ENCODE results near the gene RAI1. TPM values are rescaled to one million over a fixed set of nuclear protein-coding genes. Genes with fewer than 3 reads are reported as not detected.

Gene RAI1
- total RNA-seq, 1 donor from 2014 or later, result 24.7 TPM

GRCh38 chr17:17758941-17759563, 77.8 kb downstream of the RAI1 start:
- no peaks in the 10 kb centered on the region for H3K27me3 ChIP-seq
- no peaks in the 10 kb centered on the region for H3K9me3 ChIP-seq
- DNase-seq (ENCODE audit: low spot score in 2 of 2), result no peak
- H3K36me3 ChIP-seq, result no peaks in the 10 kb centered on the region
- H3K4me1 ChIP-seq, result no peaks in the 10 kb centered on the region
- no peak overlapping the region for H3K27ac ChIP-seq
- intact Hi-C loops (cut with DNase I), result loop anchor here (10.0 kb wide), 1 partner anchor 284 kb away; the partner anchor contains the start of gene MED9
- H3K4me3 ChIP-seq, result no peak overlapping the region
- TF ChIP-seq CTCF (IDR thresholded peaks at IDR 0.05), result no peak

- Histone ChIP-seq H3K27ac (no peak overlapping the region), H3K4me1 (no peaks in the 10 kb centered on the region), H3K9me3 (no peaks in the 10 kb centered on the region), H3K27me3 (no peaks in the 10 kb centered on the region), H3K4me3 (no peak overlapping the region), H3K36me3 (no peaks in the 10 kb centered on the region)
- TF ChIP-seq CTCF (IDR thresholded peaks at IDR 0.05), result no peak
- intact Hi-C loops (cut with DNase I), result no loop called here
- DNase-seq (ENCODE audit: low spot score in 2 of 2), result no peak
These were observed 79.1 kb downstream of the RAI1 start for GRCh38 chr17:17760350-17760749.

GRCh38 chr17:17760872-17761550, 79.8 kb downstream of the RAI1 start:
- no peak for DNase-seq (ENCODE audit: low spot score in 2 of 2)
- intact Hi-C loops (cut with DNase I), result no loop called here
- Histone ChIP-seq H3K4me3 (no peak overlapping the region), H3K36me3 (no peaks in the 10 kb centered on the region), H3K4me1 (no peaks in the 10 kb centered on the region), H3K27ac (no peak overlapping the region), H3K27me3 (no peaks in the 10 kb centered on the region), H3K9me3 (no peaks in the 10 kb centered on the region)
- TF ChIP-seq CTCF (IDR thresholded peaks at IDR 0.05), result no peak

- H3K4me3 ChIP-seq, result no peak overlapping the region
- H3K9me3 ChIP-seq, result no peaks in the 10 kb centered on the region
- no peaks in the 10 kb centered on the region for H3K27me3 ChIP-seq
- H3K27ac ChIP-seq, result no peak overlapping the region
- TF ChIP-seq CTCF (IDR thresholded peaks at IDR 0.05), result no peak
- no peak for DNase-seq (ENCODE audit: low spot score in 2 of 2)
- H3K4me1 ChIP-seq, result no peaks in the 10 kb centered on the region
- no peaks in the 10 kb centered on the region for H3K36me3 ChIP-seq
- intact Hi-C loops (cut with DNase I), result no loop called here
These were observed 80.9 kb downstream of the RAI1 start for GRCh38 chr17:17761894-17762743.

GRCh38 chr17:17762744-17763105, 81.5 kb downstream of the RAI1 start:
- no peak overlapping the region for H3K27ac ChIP-seq
- H3K36me3 ChIP-seq, result no peaks in the 10 kb centered on the region
- H3K27me3 ChIP-seq, result no peaks in the 10 kb centered on the region
- intact Hi-C loops (cut with DNase I), result no loop called here
- TF ChIP-seq CTCF (IDR thresholded peaks at IDR 0.05), result no peak
- no peaks in the 10 kb centered on the region for H3K4me1 ChIP-seq
- H3K4me3 ChIP-seq, result no peak overlapping the region
- H3K9me3 ChIP-seq, result no peaks in the 10 kb centered on the region
- no peak for DNase-seq (ENCODE audit: low spot score in 2 of 2)
